GM18508 (cell line): Measurements from ENCODE around the gene SEMA6B.
"Not testable (repeated sequence)": the region's sequence is repeated elsewhere in the genome, so short reads cannot be mapped to it uniquely, and the experiment has no call there.

Source experiments
- ATAC-seq: cut with Tn5 transposase; IDR thresholded peaks from one replicate; pipeline ENCODE4 v1.9.1; 2021; ENCODE audit warnings: moderate number of reproducible peaks; ENCODE audit not compliant: insufficient read depth, unreplicated experiment

SEMA6B gene

GRCh38 chr19:4576016-4576933, 16.8 kb upstream of the SEMA6B start:
- ATAC-seq = no peak

GRCh38 chr19:4575267-4576015, 16.0 kb upstream of the SEMA6B start:
- no peak for ATAC-seq

- ATAC-seq = no peak
These were observed 14.2 kb upstream of the SEMA6B start for GRCh38 chr19:4573682-4574081.

- ATAC-seq = no peak
These were observed 11.9 kb upstream of the SEMA6B start for GRCh38 chr19:4571305-4571917.

- ATAC-seq = no peak
These were observed 11.4 kb upstream of the SEMA6B start for GRCh38 chr19:4570916-4571304.

- ATAC-seq = no peak
These were observed 10.9 kb upstream of the SEMA6B start for GRCh38 chr19:4570402-4570801.

GRCh38 chr19:4568886-4569285, 9.4 kb upstream of the SEMA6B start:
- no peak for ATAC-seq

GRCh38 chr19:4567584-4568071, 8.1 kb upstream of the SEMA6B start:
- no peak for ATAC-seq

GRCh38 chr19:4566402-4567051, 7.0 kb upstream of the SEMA6B start:
- ATAC-seq = no peak

- ATAC-seq = not testable (repeated sequence)
These were observed 4.1 kb upstream of the SEMA6B start for GRCh38 chr19:4563562-4563961.

- not testable (repeated sequence) for ATAC-seq
These were observed 2.6 kb upstream of the SEMA6B start for GRCh38 chr19:4562085-4562484.

- ATAC-seq = no peak
These were observed 1.2 kb downstream of the SEMA6B start for GRCh38 chr19:4557971-4558941.

GRCh38 chr19:4557144-4557970, 2.1 kb downstream of the SEMA6B start:
- no peak for ATAC-seq

- ATAC-seq = no peak
These were observed 2.8 kb downstream of the SEMA6B start for GRCh38 chr19:4556597-4557127.

GRCh38 chr19:4555657-4556561, 3.6 kb downstream of the SEMA6B start:
- ATAC-seq = no peak

GRCh38 chr19:4554717-4555116, 4.8 kb downstream of the SEMA6B start:
- no peak for ATAC-seq

- ATAC-seq = no peak
These were observed 5.7 kb downstream of the SEMA6B start for GRCh38 chr19:4553775-4554174.
